ENCODE measurements around the gene ATP5F1C.

ATP5F1C gene

DNA sequence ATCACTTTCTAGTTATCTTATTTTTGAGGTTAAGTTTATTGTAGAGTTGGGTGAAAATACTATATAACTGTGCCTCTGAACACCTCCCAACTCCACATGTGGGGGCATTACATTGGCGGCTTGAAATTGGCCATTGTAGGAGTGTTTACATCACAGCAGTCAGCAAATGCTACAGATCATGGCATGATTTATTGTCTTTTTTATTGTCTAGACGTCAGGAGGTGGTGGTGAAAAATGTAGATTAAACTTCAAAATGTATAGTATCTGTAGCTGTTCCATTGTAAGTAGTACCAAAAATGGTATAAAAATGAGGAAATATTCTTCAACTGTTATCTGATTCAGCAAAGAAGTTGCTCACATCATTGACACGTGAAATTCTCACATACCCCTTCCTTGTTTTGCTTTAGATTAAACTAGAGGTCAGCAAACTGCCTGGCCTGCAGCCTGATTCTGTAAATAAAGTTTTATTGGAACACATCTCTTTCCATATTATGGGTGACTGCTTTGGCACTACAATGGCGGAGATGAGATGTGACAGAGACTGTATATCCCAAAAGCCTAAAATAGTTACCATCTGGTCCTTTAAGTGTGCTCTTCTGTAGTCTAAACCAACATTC is 65.4 kb downstream of the ATP5F1C start:
- no peak for DNase-seq

DNA sequence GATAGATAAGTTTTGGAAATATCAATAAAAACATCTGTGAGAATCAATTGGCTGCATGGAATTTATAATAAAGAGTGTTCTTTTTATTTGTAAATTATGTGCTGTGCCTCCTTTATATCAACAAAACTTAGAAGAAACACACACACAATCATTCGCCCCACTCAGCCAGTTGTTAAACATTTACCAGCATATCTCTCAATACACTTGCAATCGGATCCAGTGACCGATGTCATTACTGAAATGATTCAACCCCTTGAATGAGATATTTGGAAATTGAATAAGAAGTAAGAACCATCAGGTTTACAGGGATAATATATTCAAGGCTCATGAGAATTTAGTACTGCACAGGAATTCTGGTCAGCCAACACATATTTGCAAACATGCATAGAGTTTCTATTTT is 65.9 kb downstream of the ATP5F1C start:
- DNase-seq: no peak

GRCh38 chr10:7855205-7855604 is 67.2 kb downstream of the ATP5F1C start:
- DNase-seq: no peak

- no peak for DNase-seq
Observed at GRCh38 chr10:7856678-7857077, 68.7 kb downstream of the ATP5F1C start.

DNA sequence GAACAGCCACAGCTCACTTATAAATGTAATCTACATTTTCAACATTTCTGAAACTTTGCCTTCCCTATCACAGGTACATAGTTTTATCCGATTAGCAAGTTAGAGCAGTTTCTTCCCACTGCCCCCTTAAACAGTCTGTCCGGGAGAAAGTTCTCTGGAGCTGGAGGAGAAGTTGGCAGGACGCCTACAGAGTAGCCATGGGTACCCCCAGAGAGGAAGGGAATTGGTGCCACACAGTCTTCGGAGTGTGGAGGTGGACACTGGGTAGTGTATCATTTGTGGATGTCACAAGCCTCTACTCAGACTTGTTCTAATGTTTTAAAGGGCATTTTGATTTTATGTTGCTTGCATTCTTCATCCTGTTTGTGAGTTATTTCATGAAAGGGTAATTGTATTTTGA is 69.3 kb downstream of the ATP5F1C start:
- no peak for DNase-seq
